SK-N-MC (cell line): ENCODE results near the gene NUAK1.

Experiments used
- EZH2 ChIP-seq: fragments of 200-600 bp; sonication (generic); IDR thresholded peaks from one replicate; pipeline ENCODE4 v1.6.1; 2017; ENCODE audit warnings: antibody characterized with exemption
- FOXP2 ChIP-seq: optimal IDR thresholded peaks from 2 replicates; pipeline ENCODE3; 2011; ENCODE audit warnings: mild to moderate bottlenecking, moderate library complexity; ENCODE audit not compliant: insufficient read depth; ENCODE audit errors: extremely low read length, control extremely low read depth
- POLR2AphosphoS5 ChIP-seq: IDR thresholded peaks from 2 replicates; pipeline ENCODE4 v1.6.1; 2012; ENCODE audit warnings: mild to moderate bottlenecking, low read depth, low read length, borderline replicate concordance

GRCh38 chr12:106113446-106113823 is 25.3 kb downstream of the NUAK1 start:
- TF ChIP-seq POLR2AphosphoS5 (no peak), EZH2 (no peak), FOXP2 (no peak)
